HG02884 (cell line): ENCODE data around the gene SBK3.
"Not testable (repeated sequence)": the region's sequence is repeated elsewhere in the genome, so short reads cannot be mapped to it uniquely, and the experiment has no call there.

Experiments used
- ATAC-seq: cut with Tn5 transposase; IDR thresholded peaks from one replicate; pipeline ENCODE4 v1.9.1; 2021; ENCODE audit warnings: mild to moderate bottlenecking, moderate library complexity; ENCODE audit not compliant: unreplicated experiment

Gene SBK3

GRCh38 chr19:55578031-55578760 is 32.9 kb upstream of the SBK3 start:
- ATAC-seq = no peak

- ATAC-seq = no peak
Measured at GRCh38 chr19:55576746-55577145, 31.4 kb upstream of the SBK3 start.

GRCh38 chr19:55573929-55574328 is 28.6 kb upstream of the SBK3 start:
- not testable (repeated sequence) for ATAC-seq

GRCh38 chr19:55569477-55569876 is 24.1 kb upstream of the SBK3 start:
- not testable (repeated sequence) for ATAC-seq

GRCh38 chr19:55567708-55568328 is 22.5 kb upstream of the SBK3 start:
- no peak for ATAC-seq

- no peak for ATAC-seq
Measured at GRCh38 chr19:55566823-55567222, 21.5 kb upstream of the SBK3 start.

- ATAC-seq = no peak
Measured at GRCh38 chr19:55563261-55563690, 17.9 kb upstream of the SBK3 start.

- no peak for ATAC-seq
Measured at GRCh38 chr19:55559684-55560083, 14.3 kb upstream of the SBK3 start.

GRCh38 chr19:55554741-55555152 is 9.4 kb upstream of the SBK3 start:
- ATAC-seq = no peak

GRCh38 chr19:55554302-55554701 is 9.0 kb upstream of the SBK3 start:
- no peak for ATAC-seq

GRCh38 chr19:55553217-55554182 is 8.2 kb upstream of the SBK3 start:
- no peak for ATAC-seq

- no peak for ATAC-seq
Measured at GRCh38 chr19:55552620-55553019, 7.3 kb upstream of the SBK3 start.

GRCh38 chr19:55552206-55552605 is 6.9 kb upstream of the SBK3 start:
- ATAC-seq = no peak

- ATAC-seq = no peak
Measured at GRCh38 chr19:55550321-55550650, 4.9 kb upstream of the SBK3 start.

- ATAC-seq = no peak
Measured at GRCh38 chr19:55549500-55550320, 4.4 kb upstream of the SBK3 start.

GRCh38 chr19:55546822-55547614 is 1.7 kb upstream of the SBK3 start:
- ATAC-seq = no peak

- ATAC-seq = no peak
Measured at GRCh38 chr19:55546011-55546410, 668 bp upstream of the SBK3 start.

GRCh38 chr19:55544776-55545439 is 435 bp downstream of the SBK3 start:
- no peak for ATAC-seq

- no peak for ATAC-seq
Measured at GRCh38 chr19:55544014-55544413, 1.3 kb downstream of the SBK3 start.
